OCI-LY1 (cell line): Measurements from ENCODE around the gene PYGO2.

Experiments used
- H2AFZ ChIP-seq: fragments of 200-600 bp; sonication (generic), shearing (Covaris generic); 2 replicates; pipeline ENCODE4 v1.6.0; 2014; ENCODE audit warnings: antibody characterized with exemption, mild to moderate bottlenecking, low read length
- H3F3A ChIP-seq: fragments of 200-600 bp; sonication (generic), shearing (Covaris generic); 2 replicates; pipeline ENCODE4 v1.6.0; 2014; ENCODE audit warnings: mild to moderate bottlenecking, antibody characterized with exemption, low read length, moderate library complexity; ENCODE audit not compliant: insufficient read depth
- H3K27ac ChIP-seq: fragments of 200-600 bp; sonication (generic); 2 replicates; pipeline ENCODE4 v1.5.1; 2014; ENCODE audit warnings: low read length, mixed run types, mild to moderate bottlenecking, low read depth; ENCODE audit not compliant: poor library complexity, severe bottlenecking
- H3K27me3 ChIP-seq: fragments of 200-600 bp; sonication (generic); 2 replicates; pipeline ENCODE4 v1.6.0; 2014; ENCODE audit warnings: antibody characterized with exemption, mild to moderate bottlenecking, low read length, moderate library complexity; ENCODE audit not compliant: insufficient read depth
- H3K36me3 ChIP-seq: fragments of 200-600 bp; sonication (generic); 2 replicates; pipeline ENCODE4 v1.6.1; 2014; ENCODE audit warnings: mild to moderate bottlenecking, antibody characterized with exemption, low read length, moderate library complexity, mixed read lengths; ENCODE audit not compliant: insufficient read depth
- H3K4me1 ChIP-seq: fragments of 200-600 bp; sonication (generic); 2 replicates; pipeline ENCODE4 v1.5.1; 2014; ENCODE audit warnings: mild to moderate bottlenecking, low read length, moderate library complexity; ENCODE audit not compliant: insufficient read depth, severe bottlenecking
- H3K4me2 ChIP-seq: fragments of 200-600 bp; sonication (generic), shearing (Covaris generic); 2 replicates; pipeline ENCODE4 v1.6.1; 2014; ENCODE audit warnings: low read length
- H3K4me3 ChIP-seq: fragments of 200-600 bp; sonication (generic); 2 replicates; pipeline ENCODE4 v1.5.1; 2014; ENCODE audit warnings: low read length, low read depth, mild to moderate bottlenecking, mixed read lengths; ENCODE audit not compliant: poor library complexity, severe bottlenecking
- H3K79me2 ChIP-seq: fragments of 200-600 bp; shearing (Covaris generic); 2 replicates; pipeline ENCODE4 v1.6.1; 2016; ENCODE audit warnings: mixed run types, low read length, mixed read lengths; ENCODE audit not compliant: insufficient read depth
- H3K9ac ChIP-seq: fragments of 200-600 bp; sonication (generic), shearing (Covaris generic); 2 replicates; pipeline ENCODE4 v1.6.1; 2014; ENCODE audit warnings: mild to moderate bottlenecking, low read length, mixed read lengths
- H3K9me2 ChIP-seq: fragments of 200-600 bp; sonication (generic), shearing (Covaris generic); 2 replicates; pipeline ENCODE4 v1.6.1; 2014; ENCODE audit warnings: low read depth, mild to moderate bottlenecking, low read length, mixed read lengths
- H3K9me3 ChIP-seq: fragments of 200-600 bp; shearing (Covaris generic); 2 replicates; pipeline ENCODE4 v1.6.1; 2014; ENCODE audit warnings: low read length, mixed read lengths
- H4K20me1 ChIP-seq: fragments of 200-600 bp; sonication (generic), shearing (Covaris generic); 2 replicates; pipeline ENCODE4 v1.6.0; 2016; ENCODE audit warnings: mild to moderate bottlenecking, low read length; ENCODE audit not compliant: insufficient read depth
- EZH2 ChIP-seq: fragments of 200-600 bp; sonication (generic), shearing (Covaris generic); IDR thresholded peaks from 2 replicates; pipeline ENCODE4 v1.8.0; 2017; ENCODE audit warnings: borderline replicate concordance, mixed run types, mild to moderate bottlenecking, antibody characterized with exemption, low read length, moderate library complexity, mixed read lengths
- TF ChIP-seq, protein P1 (sequence below): fragments of 200-600 bp; sonication (generic), shearing (Covaris generic); IDR thresholded peaks from 2 replicates; pipeline ENCODE4 v1.5.1; 2017; ENCODE audit warnings: mild to moderate bottlenecking, antibody characterized with exemption, low read length, moderate library complexity, mixed read lengths

PYGO2 gene

DNA sequence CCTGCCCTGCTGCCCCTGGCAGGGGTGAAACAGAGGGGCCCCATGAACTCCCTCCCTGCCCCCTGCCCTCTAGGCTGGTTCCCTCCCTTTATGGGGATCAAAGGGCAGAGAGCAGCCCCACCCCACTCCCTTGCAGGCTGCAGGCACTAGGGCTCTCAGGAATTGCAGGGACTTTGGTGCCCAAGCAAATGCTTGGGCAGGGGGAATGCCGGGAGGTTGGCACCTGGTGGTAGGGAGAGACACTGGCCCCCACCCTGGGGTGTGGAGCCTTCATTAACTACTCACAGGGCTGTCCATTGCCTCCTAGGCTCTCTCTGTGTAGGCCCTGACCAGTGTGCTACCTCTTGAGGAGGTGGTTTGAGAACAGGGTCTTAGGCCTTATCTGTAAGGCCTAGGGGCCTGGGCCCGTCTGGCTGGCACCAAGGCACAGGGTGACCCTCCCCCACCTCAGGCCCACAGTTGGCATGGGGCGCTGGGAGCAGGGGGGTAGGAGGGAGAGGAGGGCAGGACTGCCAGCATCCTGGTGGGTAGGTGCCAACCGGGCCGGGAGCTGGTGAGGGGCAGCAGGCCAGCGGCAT is 45.8 kb upstream of the PYGO2 start:
- H3K79me2 ChIP-seq, result no peaks in the 10 kb centered on the region
- peaks cover 32% of the 10 kb centered on the region for H3K4me1 ChIP-seq
- H3K36me3 ChIP-seq, result no peaks in the 10 kb centered on the region
- H3K9me2 ChIP-seq, result no peaks in the 10 kb centered on the region
- H2AFZ ChIP-seq, result no peak overlapping the region
- H3K27me3 ChIP-seq, result no peaks in the 10 kb centered on the region
- H4K20me1 ChIP-seq, result no peaks in the 10 kb centered on the region
- no peak overlapping the region for H3K4me3 ChIP-seq
- no peaks in the 10 kb centered on the region for H3K9me3 ChIP-seq
- peaks cover 4% of the 10 kb centered on the region; the same call in 1 of the 2 replicates for H3F3A ChIP-seq
- H3K4me2 ChIP-seq, result no peak overlapping the region
- H3K9ac ChIP-seq, result no peak overlapping the region
- no peak for TF ChIP-seq EZH2
- TF ChIP-seq, protein P1, sequence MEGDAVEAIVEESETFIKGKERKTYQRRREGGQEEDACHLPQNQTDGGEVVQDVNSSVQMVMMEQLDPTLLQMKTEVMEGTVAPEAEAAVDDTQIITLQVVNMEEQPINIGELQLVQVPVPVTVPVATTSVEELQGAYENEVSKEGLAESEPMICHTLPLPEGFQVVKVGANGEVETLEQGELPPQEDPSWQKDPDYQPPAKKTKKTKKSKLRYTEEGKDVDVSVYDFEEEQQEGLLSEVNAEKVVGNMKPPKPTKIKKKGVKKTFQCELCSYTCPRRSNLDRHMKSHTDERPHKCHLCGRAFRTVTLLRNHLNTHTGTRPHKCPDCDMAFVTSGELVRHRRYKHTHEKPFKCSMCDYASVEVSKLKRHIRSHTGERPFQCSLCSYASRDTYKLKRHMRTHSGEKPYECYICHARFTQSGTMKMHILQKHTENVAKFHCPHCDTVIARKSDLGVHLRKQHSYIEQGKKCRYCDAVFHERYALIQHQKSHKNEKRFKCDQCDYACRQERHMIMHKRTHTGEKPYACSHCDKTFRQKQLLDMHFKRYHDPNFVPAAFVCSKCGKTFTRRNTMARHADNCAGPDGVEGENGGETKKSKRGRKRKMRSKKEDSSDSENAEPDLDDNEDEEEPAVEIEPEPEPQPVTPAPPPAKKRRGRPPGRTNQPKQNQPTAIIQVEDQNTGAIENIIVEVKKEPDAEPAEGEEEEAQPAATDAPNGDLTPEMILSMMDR, result no peak
- no peak overlapping the region for H3K27ac ChIP-seq

DNA sequence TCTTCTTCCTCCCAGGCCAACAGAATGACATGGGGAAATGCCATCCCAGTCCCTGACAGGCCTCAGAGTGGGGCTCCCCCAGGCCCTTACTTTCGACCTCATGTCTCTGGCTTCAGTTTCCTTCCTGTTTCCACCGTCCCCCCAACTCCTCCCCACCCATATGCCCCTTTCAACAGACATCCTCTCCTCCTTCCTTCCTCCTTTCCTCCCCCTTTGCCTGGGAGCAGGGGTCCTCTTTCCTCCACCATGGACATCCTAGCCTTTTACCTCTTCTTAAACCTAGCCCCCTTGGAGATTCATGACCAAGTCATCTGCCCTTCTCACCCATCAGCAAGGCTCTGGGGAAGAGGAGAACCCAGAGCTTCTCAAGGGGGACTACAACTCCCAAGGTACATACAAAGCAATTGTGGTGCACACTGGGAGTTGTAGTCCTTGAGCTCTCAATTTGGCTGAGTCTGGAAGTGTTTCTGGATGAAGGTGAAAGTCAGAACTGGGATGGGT is 45.1 kb upstream of the PYGO2 start:
- TF ChIP-seq, protein P1, result no peak
- TF ChIP-seq EZH2, result no peak
- no peaks in the 10 kb centered on the region for H3K9me2 ChIP-seq
- peaks cover 32% of the 10 kb centered on the region for H3K4me1 ChIP-seq
- H3K27me3 ChIP-seq, result no peaks in the 10 kb centered on the region
- H3K4me2 ChIP-seq, result no peak overlapping the region
- no peak overlapping the region for H3K4me3 ChIP-seq
- no peaks in the 10 kb centered on the region for H3K36me3 ChIP-seq
- H3K9me3 ChIP-seq, result no peaks in the 10 kb centered on the region
- H2AFZ ChIP-seq, result no peak overlapping the region
- H3K27ac ChIP-seq, result peak overlapping the region; percentile 69
- no peaks in the 10 kb centered on the region for H4K20me1 ChIP-seq
- H3K9ac ChIP-seq, result no peak overlapping the region
- H3F3A ChIP-seq, result peaks cover 4% of the 10 kb centered on the region; the same call in 1 of the 2 replicates
- H3K79me2 ChIP-seq, result no peaks in the 10 kb centered on the region

DNA sequence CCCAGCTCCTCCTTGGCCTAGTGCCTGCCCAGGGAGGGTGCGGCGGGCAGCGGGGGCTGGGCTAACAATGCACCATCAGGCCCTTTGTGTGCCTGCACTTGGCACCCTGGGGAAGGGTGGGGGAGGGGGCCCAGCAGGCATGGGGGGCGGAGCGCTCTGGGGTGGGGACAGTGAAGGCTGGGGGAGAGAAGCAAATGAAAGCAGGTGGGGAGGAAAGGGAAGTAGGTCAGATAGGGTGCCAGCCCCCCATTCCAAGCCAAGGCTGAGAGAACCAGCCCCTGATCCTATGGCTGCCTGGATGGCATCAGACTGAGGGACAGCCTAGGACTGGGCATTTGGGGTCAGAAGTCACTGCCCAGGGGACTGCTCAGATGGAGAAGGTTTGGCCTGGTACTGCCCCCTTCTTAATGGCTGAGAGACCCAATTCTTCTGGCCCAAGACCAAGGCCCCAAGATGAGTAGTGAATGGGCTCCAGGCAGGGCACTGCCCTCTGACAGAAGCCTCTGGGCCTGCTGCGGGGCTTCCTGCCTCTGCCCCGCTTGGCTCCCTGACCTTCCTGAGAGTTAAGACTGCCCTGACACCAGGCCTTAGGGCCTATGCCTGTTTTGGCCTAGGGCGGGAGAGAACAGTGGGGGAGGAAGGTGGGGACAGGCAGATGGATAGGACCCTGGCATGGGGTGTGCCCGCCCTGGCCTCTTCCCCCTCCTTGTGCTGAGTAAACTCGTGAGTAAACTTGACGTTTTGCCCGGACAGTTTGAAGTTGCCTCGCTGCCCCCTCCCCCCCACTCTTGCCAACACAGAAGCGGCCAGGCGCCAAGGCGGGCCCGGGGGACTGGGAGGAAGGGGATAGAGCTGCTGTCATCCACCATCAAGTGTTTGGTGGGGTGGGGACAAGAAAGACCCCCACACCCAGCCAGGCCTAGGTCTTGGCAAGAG is 43.8 kb upstream of the PYGO2 start:
- no peak overlapping the region for H3K4me3 ChIP-seq
- no peak overlapping the region for H2AFZ ChIP-seq
- H3K4me1 ChIP-seq, result peaks cover 32% of the 10 kb centered on the region
- no peaks in the 10 kb centered on the region for H4K20me1 ChIP-seq
- H3K9me3 ChIP-seq, result no peaks in the 10 kb centered on the region
- peak overlapping the region; percentile 69 for H3K27ac ChIP-seq
- no peaks in the 10 kb centered on the region for H3K79me2 ChIP-seq
- H3K9ac ChIP-seq, result no peak overlapping the region
- no peak for TF ChIP-seq EZH2
- TF ChIP-seq, protein P1, result no peak
- H3F3A ChIP-seq, result peaks cover 4% of the 10 kb centered on the region; the same call in 1 of the 2 replicates
- no peaks in the 10 kb centered on the region for H3K36me3 ChIP-seq
- H3K9me2 ChIP-seq, result no peaks in the 10 kb centered on the region
- H3K27me3 ChIP-seq, result no peaks in the 10 kb centered on the region
- peak overlapping the region; percentile 99; the same call in 1 of the 2 replicates for H3K4me2 ChIP-seq
